ENCODE data around the gene ZCCHC3. TPM values are rescaled to one million over a fixed set of nuclear protein-coding genes. Genes with fewer than 3 reads are reported as not detected.

Gene ZCCHC3
- total RNA-seq, 1 experiment from 2014 or later = 43.6 TPM

GRCh38 chr20:327186-328026, 30.0 kb downstream of the ZCCHC3 start:
- Mint-ChIP-seq H3K27ac (no peak overlapping the region), H3K4me1 (peaks cover 46% of the 10 kb centered on the region), H3K27me3 (ENCODE audit: low read depth) (peaks cover 5% of the 10 kb centered on the region), H3K4me3 (peak overlapping the region; percentile 87), H3K36me3 (peaks cover 10% of the 10 kb centered on the region), H3K9me3 (no peaks in the 10 kb centered on the region)
- ChIA-PET POLR2A (interaction anchor here (1.4 to 5.0 kb wide), 2 partner anchors 20 to 28 kb away, joined by 4 to 110 read pairs; partner anchors contain the start of gene ZCCHC3), CTCF (interaction anchor here (0.6 kb wide), 1 partner anchor 19 kb away, joined by 3 read pairs; no protein-coding TSS in a partner anchor)
- ATAC-seq (no peak; the same call in none of the 2 replicates), DNase-seq (ENCODE audit: low spot score) (peak; percentile 97)
- TF ChIP-seq MYBL2 (CRISPR knock-in tag; IDR thresholded peaks at IDR 0.05) (peak; percentile 77; the same call in 1 of the 2 replicates), TEAD4 (CRISPR knock-in tag; IDR thresholded peaks at IDR 0.05) (no peak), SP1 (CRISPR knock-in tag; conservative IDR thresholded peaks at IDR 0.05) (peak; percentile 93), ZNF281 (CRISPR knock-in tag; IDR thresholded peaks at IDR 0.05) (peak; percentile 97), PRDM15 (CRISPR knock-in tag; IDR thresholded peaks at IDR 0.05) (no peak; the same call in 1 of the 2 replicates), CDX4 (CRISPR knock-in tag; IDR thresholded peaks at IDR 0.05; ENCODE audit: borderline replicate concordance) (no peak), FOXP4 (CRISPR knock-in tag; IDR thresholded peaks at IDR 0.05) (0 out of 2 replicates have a peak, but pooled peaks have one; percentile 10), ZBTB43 (CRISPR knock-in tag; IDR thresholded peaks at IDR 0.05) (0 out of 2 replicates have a peak, but pooled peaks have one; percentile 26), MAX (CRISPR knock-in tag; IDR thresholded peaks at IDR 0.05) (peak; percentile 84), ZNF532 (CRISPR knock-in tag; IDR thresholded peaks at IDR 0.05; ENCODE audit: borderline replicate concordance) (no peak), USF2 (CRISPR knock-in tag; IDR thresholded peaks at IDR 0.05) (peak; percentile 51; the same call in 1 of the 2 replicates), ARID4B (CRISPR knock-in tag; IDR thresholded peaks at IDR 0.05; ENCODE audit: borderline replicate concordance) (0 out of 2 replicates have a peak, but pooled peaks have one; percentile 18)

Data from WTC11 (cell line).